A549 (cell line): ENCODE data around the gene VN1R5. TPM values are rescaled to one million over a fixed set of nuclear protein-coding genes. Genes with fewer than 3 reads are reported as not detected.
"Not testable (repeated sequence)": the region's sequence is repeated elsewhere in the genome, so short reads cannot be mapped to it uniquely, and the experiment has no call there.

Experiments used
- ATAC-seq, 2 experiments: fragments of 200-7000 bp in 1 of 2; fragments of >200 bp in 1 of 2; cut with Nextera tagmentation in 1 of 2; cut with Tn5 transposase in 1 of 2; 3 replicates each; pipeline versions ENCODE4 v1.8.0 to v1.9.1; 2018 to 2020; ENCODE audit warnings: mild to moderate bottlenecking in 1 of 2, moderate library complexity in 1 of 2
- CTCF ChIA-PET: fragments of 300-600 bp; sonication (Branson Sonifier 250); formaldehyde crosslinking; extraction: SDS; loops from one replicate; lab custom pipeline; 2021; ENCODE audit warnings: antibody characterized with exemption, inconsistent platforms; lab: Yijun Ruan, JAX
- POLR2A ChIA-PET: fragments of 350-600 bp; formaldehyde crosslinking; extraction: SDS; loops from one replicate; lab custom pipeline; 2021; ENCODE audit warnings: antibody characterized with exemption, inconsistent platforms; lab: Yijun Ruan, JAX
- DNase-seq, 2 experiments: peaks; one replicate each; pipeline versions ENCODE4 v3.0.0 to v3.0.0-alpha.2; 2011 to 2016; ENCODE audit warnings: low read depth in 1 of 2, low spot score in 1 of 2
- FAIRE-seq: peaks from 2 replicates; lab custom pipeline; 2011; peaks lifted over from hg19 to GRCh38; lab: Jason Lieb, UNC
- H3K27ac ChIP-seq, 2 experiments: fragments of >200 bp; sonication (Bioruptor Twin); formaldehyde crosslinking; 3 replicates each; pipeline ENCODE4 v1.5.1; 2016 to 2017
- H3K4me1 ChIP-seq: fragments of >200 bp; sonication (Bioruptor Twin); formaldehyde crosslinking; 3 replicates; pipeline ENCODE4 v1.6.1; 2016
- H3K4me2 ChIP-seq: fragments of >200 bp; sonication (Bioruptor Twin); formaldehyde crosslinking; 3 replicates; pipeline ENCODE4 v1.6.1; 2016
- H3K4me3 ChIP-seq: fragments of >200 bp; sonication (Bioruptor Twin); formaldehyde crosslinking; 3 replicates; pipeline ENCODE4 v1.5.1; 2016
- H3K9me3 ChIP-seq: fragments of >200 bp; sonication (Bioruptor Twin); formaldehyde crosslinking; 3 replicates; pipeline ENCODE4 v1.6.1; 2016
- CBX8 ChIP-seq: fragments of 200-600 bp; sonication (generic); IDR thresholded peaks from 2 replicates; pipeline ENCODE4 v1.6.1; 2016
- CEBPB ChIP-seq, 2 experiments: fragments of >200 bp in 1 of 2; sonication (Bioruptor Twin) in 1 of 2; formaldehyde crosslinking in 1 of 2; IDR thresholded peaks; 2 replicates each; pipeline ENCODE4 v1.6.1; 2012 to 2016
- CHD2 ChIP-seq: fragments of 150-350 bp; IDR thresholded peaks from 2 replicates; pipeline ENCODE4 v1.6.1; 2014; ENCODE audit warnings: low read length; ENCODE audit not compliant: partially characterized antibody
- CHD4 ChIP-seq: fragments of 200-600 bp; sonication (generic); IDR thresholded peaks from 2 replicates; pipeline ENCODE4 v1.6.1; 2016; ENCODE audit warnings: antibody characterized with exemption, mild to moderate bottlenecking, borderline replicate concordance
- E2F6 ChIP-seq: IDR thresholded peaks from 2 replicates; pipeline ENCODE4 v1.6.1; 2012; ENCODE audit warnings: low read depth, borderline replicate concordance
- ESRRA ChIP-seq: fragments of 150-350 bp; IDR thresholded peaks from 2 replicates; pipeline ENCODE4 v1.6.1; 2014; ENCODE audit warnings: mild to moderate bottlenecking, low read length, borderline replicate concordance
- GATA3 ChIP-seq: IDR thresholded peaks from 2 replicates; pipeline ENCODE4 v1.6.1; 2012; ENCODE audit warnings: borderline replicate concordance
- HDAC2 ChIP-seq: fragments of 200-600 bp; sonication (generic); IDR thresholded peaks from 2 replicates; pipeline ENCODE4 v1.6.1; 2016
- HOXA7 ChIP-seq: fragments of 250-450 bp; sonication (Bioruptor Pico); IDR thresholded peaks from 2 replicates; pipeline ENCODE4 v1.5.0; 2020; ENCODE audit warnings: mild to moderate bottlenecking, moderate library complexity
- HOXB13 ChIP-seq: fragments of 250-450 bp; sonication (Bioruptor Pico); IDR thresholded peaks from 2 replicates; pipeline ENCODE4 v1.5.0; 2020; ENCODE audit warnings: low read depth, mild to moderate bottlenecking, moderate library complexity
- HOXB5 ChIP-seq: fragments of 250-450 bp; sonication (Bioruptor Pico); IDR thresholded peaks from 2 replicates; pipeline ENCODE4 v1.5.0; 2020; ENCODE audit warnings: mild to moderate bottlenecking, moderate library complexity
- JUNB ChIP-seq: fragments of >200 bp; sonication (Bioruptor Twin); formaldehyde crosslinking; IDR thresholded peaks from 2 replicates; pipeline ENCODE4 v1.6.1; 2016
- PHF8 ChIP-seq: fragments of 200-600 bp; sonication (generic); IDR thresholded peaks from 2 replicates; pipeline ENCODE4 v1.6.1; 2016; ENCODE audit warnings: low read depth, mild to moderate bottlenecking, antibody characterized with exemption, moderate library complexity, borderline replicate concordance
- POLR2AphosphoS2 ChIP-seq: conservative IDR thresholded peaks from 2 replicates; pipeline ENCODE4 v1.6.1; 2012; ENCODE audit warnings: low read length, improper control_type of control experiment, inconsistent platforms
- RFX5 ChIP-seq: fragments of 450-650 bp; IDR thresholded peaks from 2 replicates; pipeline ENCODE4 v1.7.1; 2014; ENCODE audit warnings: antibody characterized with exemption, mild to moderate bottlenecking, moderate library complexity
- TFCP2L1 ChIP-seq: fragments of 250-450 bp; sonication (Bioruptor Pico); IDR thresholded peaks from 2 replicates; pipeline ENCODE4 v1.5.0; 2021; ENCODE audit warnings: mild to moderate bottlenecking
- ZSCAN20 ChIP-seq: fragments of 250-450 bp; sonication (Bioruptor Pico); IDR thresholded peaks from 2 replicates; pipeline ENCODE4 v1.8.0; 2022; ENCODE audit warnings: mild to moderate bottlenecking, moderate library complexity
- whole genome bisulfite sequencing: methylation state at CpG from one replicate; pipeline ENCODE4 v1.1.6; 2017; ENCODE audit errors: missing lambda C conversion rate; 5-methylcytosine and 5-hydroxymethylcytosine counted together
- polyA plus RNA-seq, 4 experiments: library from polyadenylated mRNA; depleted of rRNA in 3 of 4; stranded (reverse); fragments of >200 nt; fragmentation: RNase III in 1 of 4; extraction: RNeasy Plus Mini Kit Qiagen cat#74134 plus additional on column Dnase treatment in 1 of 4; gene quantifications; 2 replicates in 3 of 4; 3 replicates in 1 of 4; pipeline ENCODE4 v1.2.3, GENCODE V29; 2011 to 2017
- TF ChIP-seq, protein P1 (sequence below): IDR thresholded peaks from 2 replicates; pipeline ENCODE4 v1.6.1; 2012
- TF ChIP-seq, protein P2 (sequence below): fragments of >200 bp; sonication (Bioruptor Twin); formaldehyde crosslinking; IDR thresholded peaks from 3 replicates; pipeline ENCODE4 v1.6.1; 2016
- TF ChIP-seq, protein P3 (sequence below): fragments of 250-450 bp; sonication (Bioruptor Pico); IDR thresholded peaks from 2 replicates; pipeline ENCODE4 v1.5.0; 2020; ENCODE audit warnings: low read depth, mild to moderate bottlenecking, moderate library complexity

The VN1R5 gene
- polyA plus RNA-seq, 2 of the 4 experiments (the other 2 are of a cell fraction) = not detected

DNA sequence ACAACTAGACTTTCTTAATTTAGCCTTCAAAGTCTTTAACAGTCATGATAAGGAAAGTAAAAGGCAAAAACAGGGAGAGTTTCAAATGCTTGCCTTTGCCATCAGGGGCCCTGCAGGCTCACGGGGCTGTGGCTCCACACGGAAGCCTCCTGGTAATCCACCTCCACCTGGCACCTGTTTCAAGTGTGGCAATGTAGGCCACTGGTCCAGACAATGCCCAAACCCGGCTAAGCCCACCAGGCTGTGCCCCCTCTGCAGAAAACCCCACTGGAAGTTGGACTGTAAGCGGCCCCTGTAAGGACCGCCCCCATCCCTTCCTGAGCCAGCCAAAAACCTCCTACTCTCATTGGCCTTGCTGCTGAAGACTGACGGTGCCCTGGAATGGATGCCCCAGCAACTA, 32.5 kb downstream of the VN1R5 start:
- no peaks in the 10 kb centered on the region for H3K4me1 ChIP-seq
- WGBS = 79% methylated on average over 6 of the region's 6 CpGs
- FAIRE-seq (no peak), DNase-seq (no peak), ATAC-seq (no peak)
- TF ChIP-seq CHD4 (no peak), GATA3 (no peak), PHF8 (no peak), JUNB (no peak), RFX5 (no peak), HOXB13 (CRISPR knock-in tag) (no peak), HOXA7 (no peak)
- TF ChIP-seq, protein P1, sequence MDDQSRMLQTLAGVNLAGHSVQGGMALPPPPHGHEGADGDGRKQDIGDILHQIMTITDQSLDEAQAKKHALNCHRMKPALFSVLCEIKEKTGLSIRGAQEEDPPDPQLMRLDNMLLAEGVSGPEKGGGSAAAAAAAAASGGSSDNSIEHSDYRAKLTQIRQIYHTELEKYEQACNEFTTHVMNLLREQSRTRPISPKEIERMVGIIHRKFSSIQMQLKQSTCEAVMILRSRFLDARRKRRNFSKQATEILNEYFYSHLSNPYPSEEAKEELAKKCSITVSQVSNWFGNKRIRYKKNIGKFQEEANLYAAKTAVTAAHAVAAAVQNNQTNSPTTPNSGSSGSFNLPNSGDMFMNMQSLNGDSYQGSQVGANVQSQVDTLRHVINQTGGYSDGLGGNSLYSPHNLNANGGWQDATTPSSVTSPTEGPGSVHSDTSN = no peak
- H3K4me2 ChIP-seq = no peak overlapping the region
- H3K27ac ChIP-seq = no peak overlapping the region
- H3K4me3 ChIP-seq = no peak overlapping the region
- CTCF ChIA-PET = no interaction called here
- peaks cover 9% of the 10 kb centered on the region; the same call in 1 of the 3 replicates for H3K9me3 ChIP-seq
- POLR2A ChIA-PET = no interaction called here

GRCh38 chr1:247289274-247289892, 33.5 kb downstream of the VN1R5 start:
- FAIRE-seq, H3K4me2 ChIP-seq, H3K9me3 ChIP-seq, H3K4me1 ChIP-seq, ATAC-seq, POLR2A ChIA-PET, DNase-seq, H3K4me3 ChIP-seq, H3K27ac ChIP-seq, CTCF ChIA-PET: not testable (repeated sequence)
- 88% methylated on average over 19 of the region's 19 CpGs for WGBS

GRCh38 chr1:247290576-247290975, 34.7 kb downstream of the VN1R5 start:
- no peak overlapping the region for H3K27ac ChIP-seq
- 86% methylated on average over 20 of the region's 20 CpGs for WGBS
- ATAC-seq (no peak), FAIRE-seq (no peak), DNase-seq (no peak)
- no peak overlapping the region for H3K4me2 ChIP-seq
- no peaks in the 10 kb centered on the region for H3K4me1 ChIP-seq
- POLR2A ChIA-PET = no interaction called here
- no peak for TF ChIP-seq HOXB5 (CRISPR knock-in tag)
- no peak overlapping the region for H3K4me3 ChIP-seq
- H3K9me3 ChIP-seq = peaks cover 9% of the 10 kb centered on the region; the same call in 1 of the 3 replicates
- CTCF ChIA-PET = no interaction called here

GRCh38 chr1:247291161-247291560, 35.3 kb downstream of the VN1R5 start:
- no peaks in the 10 kb centered on the region for H3K4me1 ChIP-seq
- H3K4me3 ChIP-seq = no peak overlapping the region
- no peak for ATAC-seq
- WGBS = 84% methylated on average over 8 of the region's 9 CpGs
- H3K4me2 ChIP-seq = no peak overlapping the region
- no peak overlapping the region for H3K27ac ChIP-seq
- no peak for FAIRE-seq
- CTCF ChIA-PET = interaction anchor here (1.6 kb wide), 1 partner anchor 11 kb away, joined by 5 read pairs; no protein-coding TSS in a partner anchor
- peaks cover 9% of the 10 kb centered on the region; the same call in 1 of the 3 replicates for H3K9me3 ChIP-seq
- TF ChIP-seq CBX8 = no peak
- TF ChIP-seq, protein P1 = no peak
- TF ChIP-seq, protein P2, sequence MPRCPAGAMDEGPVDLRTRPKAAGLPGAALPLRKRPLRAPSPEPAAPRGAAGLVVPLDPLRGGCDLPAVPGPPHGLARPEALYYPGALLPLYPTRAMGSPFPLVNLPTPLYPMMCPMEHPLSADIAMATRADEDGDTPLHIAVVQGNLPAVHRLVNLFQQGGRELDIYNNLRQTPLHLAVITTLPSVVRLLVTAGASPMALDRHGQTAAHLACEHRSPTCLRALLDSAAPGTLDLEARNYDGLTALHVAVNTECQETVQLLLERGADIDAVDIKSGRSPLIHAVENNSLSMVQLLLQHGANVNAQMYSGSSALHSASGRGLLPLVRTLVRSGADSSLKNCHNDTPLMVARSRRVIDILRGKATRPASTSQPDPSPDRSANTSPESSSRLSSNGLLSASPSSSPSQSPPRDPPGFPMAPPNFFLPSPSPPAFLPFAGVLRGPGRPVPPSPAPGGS = no peak
- no peak for TF ChIP-seq POLR2AphosphoS2
- TF ChIP-seq ZSCAN20 (CRISPR knock-in tag) = no peak
- TF ChIP-seq, protein P3, sequence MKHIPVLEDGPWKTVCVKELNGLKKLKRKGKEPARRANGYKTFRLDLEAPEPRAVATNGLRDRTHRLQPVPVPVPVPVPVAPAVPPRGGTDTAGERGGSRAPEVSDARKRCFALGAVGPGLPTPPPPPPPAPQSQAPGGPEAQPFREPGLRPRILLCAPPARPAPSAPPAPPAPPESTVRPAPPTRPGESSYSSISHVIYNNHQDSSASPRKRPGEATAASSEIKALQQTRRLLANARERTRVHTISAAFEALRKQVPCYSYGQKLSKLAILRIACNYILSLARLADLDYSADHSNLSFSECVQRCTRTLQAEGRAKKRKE (CRISPR knock-in tag) = no peak
- no peak for TF ChIP-seq CHD2
- no peak for TF ChIP-seq E2F6
- TF ChIP-seq ESRRA = no peak
- TF ChIP-seq HDAC2 = no peak
- TF ChIP-seq CEBPB (IDR thresholded peaks at IDR 0.05) = no peak
- no peak for TF ChIP-seq TFCP2L1 (CRISPR knock-in tag)
- TF ChIP-seq, all 56 proteins: peak for 0
- no peak for DNase-seq
- POLR2A ChIA-PET = no interaction called here
